CD4-positive, CD25-positive, alpha-beta regulatory T cell (primary cell): ENCODE results near the gene ITGB2. TPM values are rescaled to one million over a fixed set of nuclear protein-coding genes. Genes with fewer than 3 reads are reported as not detected.

Source experiments
- ATAC-seq, 2 donors: fragments of 150-1000 bp; cut with Tn5 transposase; one replicate each; pipeline ENCODE4 v1.10.0; 2021; ENCODE audit warnings: low read depth in 2 of 2, moderate number of reproducible peaks in 2 of 2, moderate library complexity in 1 of 2
- DNase-seq, 3 donors: peaks; one replicate each; pipeline versions ENCODE4 v3.0.0 to v3.0.0-alpha.2; 2012 to 2022; ENCODE audit warnings: mixed read lengths in 1 of 3
- H3K27ac ChIP-seq: one replicate; pipeline ENCODE4 v1.7.0; 2013; ENCODE audit warnings: mild to moderate bottlenecking, low read length; ENCODE audit not compliant: insufficient read depth, poor library complexity, severe bottlenecking
- H3K27me3 ChIP-seq: one replicate; pipeline ENCODE4 v1.7.0; 2013; ENCODE audit warnings: low read length; ENCODE audit not compliant: control insufficient read depth, insufficient read depth
- H3K36me3 ChIP-seq: one replicate; pipeline ENCODE4 v1.7.0; 2013; ENCODE audit warnings: mild to moderate bottlenecking, low read length, moderate library complexity; ENCODE audit not compliant: control insufficient read depth, insufficient read depth
- H3K4me1 ChIP-seq: 2 replicates; pipeline ENCODE4 v1.7.0; 2013; ENCODE audit warnings: mild to moderate bottlenecking, low read length; ENCODE audit not compliant: insufficient read depth, control insufficient read depth, poor library complexity, severe bottlenecking
- H3K4me3 ChIP-seq: one replicate; pipeline ENCODE4 v1.7.0; 2013; ENCODE audit warnings: low read depth, mild to moderate bottlenecking, low read length, moderate library complexity
- H3K9me3 ChIP-seq, 2 experiments: 1 replicate in 1 of 2; 2 replicates in 1 of 2; pipeline ENCODE4 v1.7.0; 2013; ENCODE audit warnings: low read length in 2 of 2, mild to moderate bottlenecking in 1 of 2, moderate library complexity in 1 of 2; ENCODE audit not compliant: control insufficient read depth in 2 of 2
- H3K27ac Mint-ChIP-seq, 3 donors: one replicate each; pipeline ENCODE4 v1.8.0; 2020 to 2022; ENCODE audit warnings: mild to moderate bottlenecking in 3 of 3, mixed read lengths in 3 of 3, moderate library complexity in 2 of 3
- H3K27me3 Mint-ChIP-seq: one replicate; pipeline ENCODE4 v1.8.0; 2022; ENCODE audit warnings: mild to moderate bottlenecking, mixed read lengths
- H3K36me3 Mint-ChIP-seq: one replicate; pipeline ENCODE4 v1.8.0; 2020; ENCODE audit warnings: mixed read lengths
- H3K4me1 Mint-ChIP-seq, 4 donors: one replicate each; pipeline ENCODE4 v1.8.0; 2020 to 2022; ENCODE audit warnings: mixed read lengths in 4 of 4, mild to moderate bottlenecking in 1 of 4
- H3K4me3 Mint-ChIP-seq, 4 donors: one replicate each; pipeline ENCODE4 v1.8.0; 2020 to 2022; ENCODE audit warnings: mild to moderate bottlenecking in 4 of 4, mixed read lengths in 4 of 4, moderate library complexity in 3 of 4
- H3K9me3 Mint-ChIP-seq, 7 donors: one replicate each; pipeline ENCODE4 v1.8.0; 2020 to 2022; ENCODE audit warnings: mixed read lengths in 7 of 7, mild to moderate bottlenecking in 3 of 7, moderate library complexity in 2 of 7
- polyA plus RNA-seq, 4 donors: library from polyadenylated mRNA; unstranded; fragments of 300-500 nt; fragmentation: Illumina TruSeq; gene quantifications; one replicate each; pipeline ENCODE4 v1.2.3, GENCODE V29; 2021
- total RNA-seq: library from RNA; stranded (reverse); gene quantifications from one replicate; pipeline ENCODE4 v1.2.3, GENCODE V29; 2022

ITGB2 gene
- total and polyA plus RNA-seq, 5 donors from 2014 or later, result 411 to 519 (median 425) TPM

- peaks cover 10% of the 10 kb centered on the region for H3K4me1 ChIP-seq
- DNase-seq (no peak), ATAC-seq (no peak)
- peaks cover 16% of the 10 kb centered on the region for H3K36me3 Mint-ChIP-seq
- H3K27me3 ChIP-seq, result no peaks in the 10 kb centered on the region
- H3K9me3 Mint-ChIP-seq, result no peaks in the 10 kb centered on the region
- H3K4me3 Mint-ChIP-seq, result no peak overlapping the region
- peaks cover 0 to 23% (median 6%) of the 10 kb centered on the region in 4 donors for H3K4me1 Mint-ChIP-seq
- no peaks in the 10 kb centered on the region for H3K9me3 ChIP-seq
- H3K27me3 Mint-ChIP-seq, result no peaks in the 10 kb centered on the region
- no peak overlapping the region for H3K27ac ChIP-seq
- H3K4me3 ChIP-seq, result no peak overlapping the region
- H3K27ac Mint-ChIP-seq, result no peak overlapping the region
- H3K36me3 ChIP-seq, result peaks cover 15% of the 10 kb centered on the region
Measured at GRCh38 chr21:44952929-44953627, 32.4 kb upstream of the ITGB2 start.

GRCh38 chr21:44952116-44952928 is 31.6 kb upstream of the ITGB2 start:
- ATAC-seq, result no peak
- Mint-ChIP-seq H3K4me1 (peaks cover 0 to 24% (median 6%) of the 10 kb centered on the region in 4 donors), H3K36me3 (peaks cover 11% of the 10 kb centered on the region), H3K4me3 (no peak overlapping the region), H3K27ac (no peak overlapping the region), H3K27me3 (no peaks in the 10 kb centered on the region), H3K9me3 (no peaks in the 10 kb centered on the region)
- Histone ChIP-seq H3K4me3 (no peak overlapping the region), H3K9me3 (no peaks in the 10 kb centered on the region), H3K4me1 (peaks cover 10% of the 10 kb centered on the region), H3K36me3 (peaks cover 12% of the 10 kb centered on the region), H3K27ac (no peak overlapping the region), H3K27me3 (no peaks in the 10 kb centered on the region)
- DNase-seq, result no peak

- no peak overlapping the region for H3K27ac Mint-ChIP-seq
- Histone ChIP-seq H3K9me3 (no peaks in the 10 kb centered on the region), H3K4me3 (no peak overlapping the region), H3K27ac (no peak overlapping the region), H3K27me3 (no peaks in the 10 kb centered on the region), H3K36me3 (peaks cover 10% of the 10 kb centered on the region), H3K4me1 (peaks cover 10% of the 10 kb centered on the region)
- H3K4me3 Mint-ChIP-seq, result no peak overlapping the region
- H3K36me3 Mint-ChIP-seq, result peaks cover 10% of the 10 kb centered on the region
- H3K27me3 Mint-ChIP-seq, result no peaks in the 10 kb centered on the region
- peaks cover 0 to 26% (median 6%) of the 10 kb centered on the region in 4 donors for H3K4me1 Mint-ChIP-seq
- no peaks in the 10 kb centered on the region for H3K9me3 Mint-ChIP-seq
- DNase-seq (no peak), ATAC-seq (no peak)
Measured at GRCh38 chr21:44951186-44951915, 30.7 kb upstream of the ITGB2 start.

GRCh38 chr21:44950351-44950750 is 29.7 kb upstream of the ITGB2 start:
- Histone ChIP-seq H3K9me3 (no peaks in the 10 kb centered on the region), H3K4me3 (no peak overlapping the region), H3K36me3 (peaks cover 11% of the 10 kb centered on the region), H3K27ac (no peak overlapping the region), H3K27me3 (no peaks in the 10 kb centered on the region), H3K4me1 (peaks cover 10% of the 10 kb centered on the region)
- Mint-ChIP-seq H3K9me3 (no peaks in the 10 kb centered on the region), H3K27me3 (no peaks in the 10 kb centered on the region), H3K36me3 (peaks cover 2% of the 10 kb centered on the region), H3K4me3 (no peak overlapping the region), H3K4me1 (peaks cover 0 to 26% (median 6%) of the 10 kb centered on the region in 4 donors), H3K27ac (no peak overlapping the region)
- DNase-seq (no peak), ATAC-seq (no peak)

- no peaks in the 10 kb centered on the region for H3K27me3 ChIP-seq
- Mint-ChIP-seq H3K4me1 (peaks cover 0 to 27% (median 6%) of the 10 kb centered on the region in 4 donors), H3K4me3 (peak overlapping the region in 1 of 4 donors; percentile 63), H3K27ac (no peak overlapping the region), H3K9me3 (no peaks in the 10 kb centered on the region), H3K27me3 (no peaks in the 10 kb centered on the region), H3K36me3 (peaks cover 2% of the 10 kb centered on the region)
- peaks cover 10% of the 10 kb centered on the region for H3K4me1 ChIP-seq
- peak; percentile 72 to 75 (median 75) for DNase-seq
- H3K4me3 ChIP-seq, result no peak overlapping the region
- peaks cover 15% of the 10 kb centered on the region for H3K36me3 ChIP-seq
- H3K9me3 ChIP-seq, result no peaks in the 10 kb centered on the region
- no peak overlapping the region for H3K27ac ChIP-seq
- ATAC-seq, result peak; percentile 75 to 85
Measured at GRCh38 chr21:44949779-44950198, 29.1 kb upstream of the ITGB2 start.

GRCh38 chr21:44949161-44949778 is 28.6 kb upstream of the ITGB2 start:
- Mint-ChIP-seq H3K27me3 (no peaks in the 10 kb centered on the region), H3K4me3 (peak overlapping the region in 1 of 4 donors; percentile 63), H3K27ac (no peak overlapping the region), H3K36me3 (peaks cover 4% of the 10 kb centered on the region), H3K4me1 (peaks cover 0 to 28% (median 7%) of the 10 kb centered on the region in 4 donors), H3K9me3 (no peaks in the 10 kb centered on the region)
- Histone ChIP-seq H3K4me3 (no peak overlapping the region), H3K4me1 (peaks cover 10% of the 10 kb centered on the region), H3K9me3 (no peaks in the 10 kb centered on the region), H3K27ac (no peak overlapping the region), H3K27me3 (no peaks in the 10 kb centered on the region), H3K36me3 (peaks cover 17% of the 10 kb centered on the region)
- DNase-seq, result no peak
- ATAC-seq, result no peak

- Mint-ChIP-seq H3K27me3 (no peaks in the 10 kb centered on the region), H3K36me3 (peaks cover 4% of the 10 kb centered on the region), H3K27ac (no peak overlapping the region), H3K4me3 (no peak overlapping the region), H3K9me3 (no peaks in the 10 kb centered on the region), H3K4me1 (peaks cover 0 to 34% (median 9%) of the 10 kb centered on the region in 4 donors)
- no peak overlapping the region for H3K4me3 ChIP-seq
- H3K27ac ChIP-seq, result no peak overlapping the region
- peaks cover 10% of the 10 kb centered on the region for H3K4me1 ChIP-seq
- no peaks in the 10 kb centered on the region for H3K27me3 ChIP-seq
- peaks cover 24% of the 10 kb centered on the region for H3K36me3 ChIP-seq
- H3K9me3 ChIP-seq, result no peaks in the 10 kb centered on the region
- no peak for DNase-seq
- no peak for ATAC-seq
Measured at GRCh38 chr21:44948426-44949120, 27.9 kb upstream of the ITGB2 start.
